PFSK-1 (cell line): ENCODE measurements around the gene NDC1.

Experiments used
- FOXP2 ChIP-seq: optimal IDR thresholded peaks from 2 replicates; pipeline ENCODE3; 2011; ENCODE audit warnings: borderline replicate concordance, control low read depth, inconsistent platforms; ENCODE audit not compliant: insufficient read depth; ENCODE audit errors: extremely low read length, extremely low read depth
- POLR2AphosphoS5 ChIP-seq: IDR thresholded peaks from 2 replicates; pipeline ENCODE4 v1.6.1; 2012; ENCODE audit warnings: low read depth, mild to moderate bottlenecking, control low read depth, low read length, moderate library complexity
- SIN3A ChIP-seq: IDR thresholded peaks from 2 replicates; pipeline ENCODE4 v1.6.1; 2012; ENCODE audit warnings: mild to moderate bottlenecking, low read length, moderate library complexity, borderline replicate concordance; ENCODE audit not compliant: insufficient read depth
- TAF1 ChIP-seq: IDR thresholded peaks from 2 replicates; pipeline ENCODE4 v1.6.1; 2012; ENCODE audit warnings: low read length, control low read depth, borderline replicate concordance; ENCODE audit not compliant: insufficient read depth
- TF ChIP-seq, protein P1 (sequence below), 2 experiments: IDR thresholded peaks; 2 replicates each; pipeline versions ENCODE4 v1.6.1 to v1.8.0; 2011 to 2012; ENCODE audit warnings: low read depth in 2 of 2, low read length in 2 of 2, control low read depth in 1 of 2, inconsistent platforms in 1 of 2, mild to moderate bottlenecking in 1 of 2, moderate library complexity in 1 of 2; ENCODE audit not compliant: insufficient read depth in 1 of 2

Gene NDC1

DNA sequence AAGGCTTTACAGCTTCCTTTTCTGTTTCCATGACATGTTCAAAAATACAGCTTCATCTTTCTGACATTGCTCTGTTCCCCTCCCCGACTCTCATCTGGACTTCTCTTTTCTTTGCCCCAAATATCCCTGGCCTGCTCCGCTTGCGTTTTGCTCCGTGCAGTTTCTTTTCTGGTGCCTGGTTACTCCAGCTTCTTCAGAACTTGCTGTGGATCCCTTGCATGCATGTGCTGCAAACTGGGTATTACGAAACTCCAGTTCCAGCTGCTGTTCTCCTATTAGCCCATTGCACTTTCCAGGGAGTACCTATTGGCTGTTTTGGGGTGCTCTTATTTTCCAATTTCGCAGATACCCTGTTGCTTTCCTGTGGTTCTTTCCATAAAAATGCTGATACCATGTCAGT, 9.9 kb upstream of the NDC1 start:
- no peak for TF ChIP-seq TAF1
- TF ChIP-seq, protein P1, sequence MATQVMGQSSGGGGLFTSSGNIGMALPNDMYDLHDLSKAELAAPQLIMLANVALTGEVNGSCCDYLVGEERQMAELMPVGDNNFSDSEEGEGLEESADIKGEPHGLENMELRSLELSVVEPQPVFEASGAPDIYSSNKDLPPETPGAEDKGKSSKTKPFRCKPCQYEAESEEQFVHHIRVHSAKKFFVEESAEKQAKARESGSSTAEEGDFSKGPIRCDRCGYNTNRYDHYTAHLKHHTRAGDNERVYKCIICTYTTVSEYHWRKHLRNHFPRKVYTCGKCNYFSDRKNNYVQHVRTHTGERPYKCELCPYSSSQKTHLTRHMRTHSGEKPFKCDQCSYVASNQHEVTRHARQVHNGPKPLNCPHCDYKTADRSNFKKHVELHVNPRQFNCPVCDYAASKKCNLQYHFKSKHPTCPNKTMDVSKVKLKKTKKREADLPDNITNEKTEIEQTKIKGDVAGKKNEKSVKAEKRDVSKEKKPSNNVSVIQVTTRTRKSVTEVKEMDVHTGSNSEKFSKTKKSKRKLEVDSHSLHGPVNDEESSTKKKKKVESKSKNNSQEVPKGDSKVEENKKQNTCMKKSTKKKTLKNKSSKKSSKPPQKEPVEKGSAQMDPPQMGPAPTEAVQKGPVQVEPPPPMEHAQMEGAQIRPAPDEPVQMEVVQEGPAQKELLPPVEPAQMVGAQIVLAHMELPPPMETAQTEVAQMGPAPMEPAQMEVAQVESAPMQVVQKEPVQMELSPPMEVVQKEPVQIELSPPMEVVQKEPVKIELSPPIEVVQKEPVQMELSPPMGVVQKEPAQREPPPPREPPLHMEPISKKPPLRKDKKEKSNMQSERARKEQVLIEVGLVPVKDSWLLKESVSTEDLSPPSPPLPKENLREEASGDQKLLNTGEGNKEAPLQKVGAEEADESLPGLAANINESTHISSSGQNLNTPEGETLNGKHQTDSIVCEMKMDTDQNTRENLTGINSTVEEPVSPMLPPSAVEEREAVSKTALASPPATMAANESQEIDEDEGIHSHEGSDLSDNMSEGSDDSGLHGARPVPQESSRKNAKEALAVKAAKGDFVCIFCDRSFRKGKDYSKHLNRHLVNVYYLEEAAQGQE (IDR thresholded peaks at IDR 0.05; ENCODE audit: insufficient read depth in 1 of 2, low read depth in 2 of 2, low read length in 2 of 2) = no peak
- TF ChIP-seq SIN3A = no peak
- no peak for TF ChIP-seq POLR2AphosphoS5
- TF ChIP-seq FOXP2 = no peak

DNA sequence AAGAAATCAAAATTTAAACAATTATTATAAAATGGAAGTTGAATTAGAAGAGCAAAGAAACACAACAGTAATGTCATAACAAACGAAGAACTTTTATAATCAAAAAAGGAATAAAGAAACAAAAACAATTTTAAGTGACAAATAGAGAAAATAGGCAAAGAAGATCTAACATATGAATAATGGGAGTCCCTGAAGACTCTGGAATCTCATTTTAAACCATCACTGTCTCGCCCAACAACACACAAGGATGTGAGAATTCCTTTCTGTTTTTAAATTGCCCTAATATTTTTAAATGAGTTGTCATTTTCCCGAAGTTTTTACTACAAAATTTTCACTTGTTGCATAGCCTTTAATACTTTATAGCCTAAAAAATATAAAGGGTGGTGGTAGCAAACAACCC, 4.3 kb upstream of the NDC1 start:
- TF ChIP-seq, protein P1 (IDR thresholded peaks at IDR 0.05; ENCODE audit: insufficient read depth in 1 of 2, low read depth in 2 of 2, low read length in 2 of 2) = no peak
- TF ChIP-seq FOXP2 (no peak), SIN3A (no peak), TAF1 (no peak), POLR2AphosphoS5 (no peak)

DNA sequence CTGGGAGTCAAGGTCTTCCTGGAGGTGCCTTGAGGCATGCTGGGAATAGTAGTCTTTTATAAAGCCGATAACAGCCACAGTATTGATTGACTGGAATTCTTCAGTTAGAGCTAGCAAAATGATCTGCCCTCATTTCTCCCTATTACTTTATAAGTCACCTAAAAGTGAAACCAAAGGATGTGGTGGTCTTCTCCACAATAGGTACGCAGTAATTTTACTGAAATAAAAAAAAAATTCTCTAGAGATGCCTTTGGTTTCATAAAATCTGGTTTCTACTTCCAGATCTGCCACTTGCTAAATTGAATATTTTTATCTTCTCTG, 518 bp upstream of the NDC1 start:
- no peak for TF ChIP-seq FOXP2
- TF ChIP-seq TAF1 = no peak
- TF ChIP-seq POLR2AphosphoS5 = no peak
- TF ChIP-seq, protein P1 (IDR thresholded peaks at IDR 0.05; ENCODE audit: insufficient read depth in 1 of 2, low read depth in 2 of 2, low read length in 2 of 2) = no peak
- no peak for TF ChIP-seq SIN3A

DNA sequence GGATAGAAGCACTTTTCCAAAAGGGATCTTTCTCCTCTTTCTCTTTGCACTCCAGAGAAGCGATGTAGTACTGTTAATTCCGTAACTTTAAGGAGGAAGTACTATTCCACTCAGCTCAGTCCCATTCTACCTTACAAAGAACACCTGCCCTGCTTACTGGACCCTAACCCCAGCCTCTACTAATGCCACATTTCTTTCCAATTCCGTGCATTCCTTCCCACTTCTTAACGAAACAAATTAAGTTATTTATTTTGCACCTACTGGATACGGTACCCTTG, 511 bp downstream of the NDC1 start:
- TF ChIP-seq TAF1 (no peak), POLR2AphosphoS5 (no peak; the same call in 1 of the 2 replicates), FOXP2 (no peak), SIN3A (no peak)
- TF ChIP-seq, protein P1 (IDR thresholded peaks at IDR 0.05; ENCODE audit: insufficient read depth in 1 of 2, low read depth in 2 of 2, low read length in 2 of 2) = no peak

DNA sequence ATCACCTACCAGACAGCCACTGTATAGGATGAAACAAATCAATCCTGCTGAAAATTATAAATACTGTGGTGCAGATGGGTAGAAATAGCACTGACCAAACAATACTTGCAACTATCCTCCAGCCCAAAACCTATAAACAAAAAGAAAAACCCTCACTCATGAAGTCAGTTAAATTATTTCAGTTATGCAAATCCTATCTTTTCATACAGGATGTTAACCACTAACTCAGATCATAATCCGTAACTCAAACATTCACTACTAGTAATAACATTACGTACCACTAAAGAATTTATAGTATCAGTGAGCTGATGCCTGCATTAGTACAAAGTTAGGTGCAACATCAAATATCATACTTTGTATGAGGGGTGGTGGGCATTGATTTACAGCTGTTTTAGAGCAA, 2.6 kb downstream of the NDC1 start:
- TF ChIP-seq, protein P1 (IDR thresholded peaks at IDR 0.05; ENCODE audit: insufficient read depth in 1 of 2, low read depth in 2 of 2, low read length in 2 of 2) = no peak
- no peak for TF ChIP-seq POLR2AphosphoS5
- no peak for TF ChIP-seq TAF1
- TF ChIP-seq FOXP2 = no peak
- no peak for TF ChIP-seq SIN3A
